NCI-H146 treated with DMSO at 0.1 percent for 48 hours (cell line): ENCODE data around the gene JPH4.

Source experiments
- DNase-seq: peaks from one replicate; lab custom pipeline; 2025; ENCODE audit not compliant: unreplicated experiment; lab: John Stamatoyannopoulos, UW

JPH4 gene

GRCh38 chr14:23564876-23565275, 13.7 kb downstream of the JPH4 start:
- DNase-seq = no peak

DNA sequence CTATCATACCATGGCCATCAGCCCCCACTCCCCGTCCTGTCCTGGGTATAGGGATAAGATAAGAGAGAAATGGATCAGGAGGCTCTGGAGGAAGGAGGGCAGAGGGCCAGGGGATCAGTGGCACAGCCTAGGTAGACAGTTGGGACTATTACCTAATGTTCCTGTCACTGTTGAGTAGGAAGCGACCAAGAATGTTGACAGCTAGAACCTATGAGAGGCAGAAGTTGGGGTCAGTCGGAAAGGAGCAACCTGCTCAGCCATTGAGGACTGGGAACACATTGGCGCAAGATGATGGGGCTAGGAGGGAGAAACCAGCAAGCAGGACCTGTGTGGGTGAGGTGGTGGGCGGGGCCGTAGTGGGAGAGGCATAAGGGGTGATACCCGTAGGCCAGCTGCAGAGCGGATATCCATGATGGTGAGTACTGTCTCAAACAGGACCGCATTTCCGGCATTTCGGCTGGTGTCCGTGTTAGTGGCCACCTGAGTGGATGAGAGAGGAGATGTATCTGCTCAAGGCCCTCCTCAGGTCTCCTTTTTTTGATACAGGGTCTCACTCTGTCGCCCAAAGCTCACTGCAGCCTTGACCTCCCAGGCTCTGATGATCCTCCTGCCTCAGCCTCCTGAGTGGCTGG, 14.3 kb downstream of the JPH4 start:
- no peak for DNase-seq

DNA sequence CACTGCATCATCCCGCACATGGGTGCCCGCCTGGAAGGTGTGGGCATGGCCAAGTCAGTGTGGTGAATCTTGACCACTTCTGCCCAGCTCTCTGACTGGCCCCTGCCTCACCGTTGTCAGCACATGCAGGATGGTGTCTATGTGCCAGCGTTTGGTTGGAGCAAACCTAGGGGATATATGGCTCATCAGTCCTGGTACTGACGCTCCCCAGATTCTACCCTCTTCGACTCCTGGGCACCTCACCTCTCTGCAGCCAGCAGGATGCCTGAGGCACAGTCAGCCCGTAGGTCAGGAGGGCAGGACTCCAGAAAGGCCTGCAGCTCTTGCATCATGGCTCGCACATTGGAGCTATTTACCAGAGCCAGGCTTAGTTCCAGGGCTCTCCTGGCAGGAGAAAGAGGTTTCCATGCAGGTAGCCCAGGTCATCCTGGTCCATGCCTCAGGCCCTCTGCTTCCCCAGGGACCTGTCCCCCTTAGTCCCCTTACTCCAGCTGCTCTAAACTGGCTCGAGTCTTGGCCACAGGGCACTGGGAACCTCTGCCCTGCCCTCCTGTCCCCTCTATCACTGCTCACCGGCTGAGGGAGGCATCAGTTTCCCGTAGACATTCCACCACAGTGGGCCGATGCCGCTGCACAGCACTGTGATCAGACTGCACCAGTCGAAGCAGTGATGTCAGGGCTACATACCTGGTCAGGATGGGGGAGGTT, 15.0 kb downstream of the JPH4 start:
- no peak for DNase-seq

DNA sequence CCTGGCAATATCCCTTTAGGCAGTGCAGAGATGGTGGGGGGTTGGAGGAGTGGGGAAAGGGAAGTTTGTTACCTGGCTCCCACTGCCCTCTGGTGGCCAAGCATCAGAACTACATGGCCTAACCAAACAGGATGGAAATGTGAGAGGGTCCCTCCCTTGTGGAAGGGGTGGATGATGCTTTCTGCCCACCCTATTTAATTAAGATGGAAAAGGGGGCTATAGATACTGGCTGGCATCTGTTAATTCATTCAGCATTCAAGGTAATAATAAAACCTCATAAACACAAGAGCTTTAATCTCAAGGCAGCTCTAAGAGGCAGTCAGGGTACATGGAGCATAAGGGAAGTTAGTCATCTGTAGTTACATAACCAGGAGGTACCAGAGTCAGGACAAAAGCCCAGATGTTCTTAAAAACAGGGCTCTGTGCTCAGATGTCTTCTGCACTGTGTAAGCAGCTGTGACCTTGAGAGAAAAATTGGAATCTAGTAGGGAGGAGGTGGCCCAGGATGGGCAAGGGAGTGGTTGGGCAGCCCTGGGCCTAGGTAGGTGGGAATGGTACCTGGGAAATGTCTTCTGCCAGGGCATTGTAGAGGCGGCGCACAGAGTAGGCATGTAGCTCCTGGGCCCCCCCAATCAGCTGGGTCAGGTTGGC, 15.6 kb downstream of the JPH4 start:
- peak; percentile 17 for DNase-seq

DNA sequence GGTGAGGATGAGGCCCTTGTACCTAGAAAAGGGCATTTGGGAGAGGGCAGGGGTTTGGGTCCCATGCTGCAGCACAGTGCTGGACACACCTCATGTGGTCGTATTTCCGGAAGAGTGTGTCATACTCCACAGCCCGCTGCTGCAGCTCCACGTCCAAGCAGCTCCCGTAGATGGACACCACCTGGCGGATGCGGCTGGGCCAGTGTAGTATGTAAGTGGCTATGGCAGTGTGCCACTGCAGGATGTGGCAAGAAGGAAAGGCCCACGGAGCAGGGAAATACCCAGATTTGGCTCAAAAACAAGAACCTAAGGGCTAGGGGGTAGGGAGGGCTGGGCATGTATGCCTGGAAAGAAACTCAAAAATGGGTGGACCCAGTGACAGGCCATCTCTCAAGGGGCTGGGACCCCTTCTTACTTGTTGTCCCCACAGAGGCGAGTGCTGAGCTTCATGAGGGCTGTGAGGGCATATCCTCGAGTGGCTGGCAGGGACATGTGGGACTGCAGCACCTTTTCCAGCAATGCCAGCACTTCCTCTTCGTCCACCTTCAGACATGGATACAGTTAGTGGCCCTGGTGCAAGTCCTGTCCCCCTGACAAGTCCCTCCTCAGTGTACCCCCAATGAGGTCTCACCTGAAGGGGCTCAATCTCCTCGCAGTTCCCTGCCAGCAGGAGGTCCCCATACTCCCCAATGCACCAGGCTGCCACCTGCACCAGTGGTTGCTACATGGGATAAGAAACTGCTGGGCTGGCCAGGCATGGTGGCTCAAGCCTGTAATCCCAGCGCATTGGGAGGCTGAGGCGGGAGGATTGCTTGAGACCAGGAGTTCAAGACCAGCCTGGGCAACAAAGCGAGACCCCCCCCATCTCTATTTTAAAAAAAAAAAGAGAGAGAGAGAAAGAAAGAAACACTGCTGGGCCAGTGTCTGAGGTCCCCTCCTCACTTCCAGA, 16.4 kb downstream of the JPH4 start:
- DNase-seq = no peak

GRCh38 chr14:23561259-23561658, 17.3 kb downstream of the JPH4 start:
- DNase-seq = no peak

GRCh38 chr14:23559926-23560520, 18.6 kb downstream of the JPH4 start:
- DNase-seq = no peak

DNA sequence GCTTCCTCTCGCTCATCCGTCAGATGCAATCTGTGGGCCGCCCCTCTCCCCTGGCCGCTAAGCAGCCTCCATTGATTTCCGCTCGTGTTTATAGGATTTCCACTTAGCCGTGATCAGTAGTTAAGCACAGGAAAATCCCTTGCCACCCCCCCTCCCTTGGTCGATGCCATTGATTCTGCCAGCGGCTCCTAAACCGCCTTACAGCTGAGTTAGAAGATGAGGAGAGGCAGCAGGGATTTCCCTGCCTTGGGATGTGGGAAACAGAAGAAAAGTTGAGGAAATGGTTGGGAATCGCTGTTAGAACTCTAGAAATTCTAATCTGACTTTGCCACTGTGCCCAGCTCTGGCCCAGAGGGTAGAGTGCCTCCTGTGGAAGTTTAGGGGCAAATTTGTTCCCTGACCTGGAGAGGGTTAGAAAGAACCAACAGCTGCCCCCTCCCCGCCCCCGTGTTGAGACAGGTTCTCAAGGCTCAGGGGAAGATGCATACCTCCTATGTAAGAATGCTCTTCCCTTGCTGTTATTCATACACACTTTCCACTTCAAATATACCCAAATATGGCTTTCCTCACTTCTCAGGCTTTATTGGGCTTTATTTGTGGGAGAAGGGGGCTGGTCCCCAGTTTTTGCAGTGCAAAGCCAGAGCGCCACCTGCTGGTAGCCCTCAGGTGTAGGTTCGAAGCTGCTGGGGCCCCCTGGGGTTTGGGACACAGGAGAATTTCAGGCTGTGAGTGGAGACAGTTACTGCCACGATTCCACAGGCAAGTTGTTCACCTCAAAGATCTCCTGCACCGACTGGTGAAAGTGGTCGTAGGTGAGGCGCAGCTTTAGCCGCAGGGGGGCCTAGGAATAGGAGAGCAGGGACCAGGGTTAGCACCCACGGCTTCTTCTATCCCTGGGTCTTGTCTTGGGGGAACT, 19.3 kb downstream of the JPH4 start:
- peak; percentile 15 for DNase-seq

- DNase-seq = no peak
Observed at GRCh38 chr14:23558346-23559009, 20.1 kb downstream of the JPH4 start.

- no peak for DNase-seq
Observed at GRCh38 chr14:23557946-23558345, 20.6 kb downstream of the JPH4 start.

DNA sequence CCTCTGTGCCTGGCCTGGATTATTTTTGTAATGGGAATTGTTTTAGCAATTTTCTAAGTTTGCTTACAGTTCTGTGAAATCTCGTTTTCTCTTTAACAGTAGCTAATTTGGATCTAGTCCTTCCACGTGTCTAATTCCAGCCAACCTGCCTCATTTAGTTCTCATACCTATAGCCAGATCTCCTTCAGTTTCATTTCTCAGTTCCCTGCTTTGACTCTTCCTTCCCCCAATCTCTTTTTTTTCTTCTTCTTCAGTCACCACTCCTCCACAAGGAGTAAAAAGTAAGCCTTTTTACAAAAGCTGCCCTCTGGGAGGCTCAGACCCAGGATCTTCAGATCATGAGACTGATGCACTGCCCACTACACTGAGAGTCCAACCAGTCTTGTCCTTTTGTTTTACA, 21.1 kb downstream of the JPH4 start:
- no peak for DNase-seq

DNA sequence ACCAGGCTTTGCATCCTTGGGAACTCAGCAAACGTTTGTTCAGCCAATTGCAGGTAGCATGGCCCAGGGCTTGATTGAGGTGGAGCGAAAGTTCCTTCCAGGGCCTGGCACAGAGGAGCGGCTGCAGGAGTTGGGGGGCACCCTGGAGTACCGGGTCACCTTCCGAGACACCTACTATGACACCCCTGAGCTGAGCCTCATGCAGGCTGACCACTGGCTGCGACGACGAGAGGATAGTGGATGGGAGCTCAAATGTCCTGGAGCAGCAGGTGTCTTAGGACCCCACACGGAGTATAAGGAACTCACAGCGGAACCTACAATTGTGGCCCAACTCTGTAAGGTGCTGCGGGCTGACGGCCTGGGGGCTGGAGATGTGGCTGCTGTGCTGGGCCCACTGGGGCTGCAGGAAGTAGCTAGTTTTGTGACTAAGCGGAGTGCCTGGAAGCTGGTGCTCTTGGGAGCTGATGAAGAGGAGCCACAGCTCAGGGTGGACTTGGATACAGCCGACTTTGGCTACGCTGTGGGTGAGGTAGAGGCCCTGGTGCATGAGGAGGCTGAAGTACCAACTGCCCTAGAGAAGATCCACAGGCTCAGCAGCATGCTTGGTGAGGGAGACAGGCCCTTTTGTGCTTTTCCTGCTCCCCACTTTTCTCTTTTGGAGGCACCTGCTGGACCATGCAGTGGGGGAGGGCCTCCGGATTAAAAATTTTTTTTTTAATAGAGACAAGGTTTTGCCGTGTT, 21.7 kb downstream of the JPH4 start:
- no peak for DNase-seq

GRCh38 chr14:23555882-23556699, 22.5 kb downstream of the JPH4 start, which contains the start of gene THTPA:
TSS of gene THTPA (plus strand) at chr14:23556271. CDS start at chr14:23556758, 487 bp downstream.
- peak; percentile 83 for DNase-seq

- no peak for DNase-seq
Observed at GRCh38 chr14:23555533-23555881, 23.1 kb downstream of the JPH4 start.

- DNase-seq = peak; percentile 88
Observed at GRCh38 chr14:23551266-23552028, 27.1 kb downstream of the JPH4 start, which contains the start of gene ZFHX2. TSS of gene ZFHX2 (minus strand) at chr14:23551765. CDS start at chr14:23535325, 16,440 bp downstream.

GRCh38 chr14:23550812-23551265, 27.8 kb downstream of the JPH4 start:
- peak; percentile 51 for DNase-seq
